Lower lobe of right lung (tissue), 2 donors: ENCODE results near the gene CCK. TPM values are rescaled to one million over a fixed set of nuclear protein-coding genes. Genes with fewer than 3 reads are reported as not detected.

Source experiments
- ATAC-seq, 2 donors: fragments of 200-7000 bp; cut with Tn5 transposase; one replicate each; pipeline ENCODE4 v1.9.1; 2020 to 2022; ENCODE audit warnings: mild to moderate bottlenecking in 2 of 2, moderate library complexity in 2 of 2
- DNase-seq: peaks from one replicate; pipeline ENCODE4 v3.0.0-alpha.2; 2020
- H3K27ac ChIP-seq: fragments of 200-600 bp; one replicate; pipeline ENCODE4 v1.8.0; 2022
- H3K27me3 ChIP-seq: fragments of 200-600 bp; one replicate; pipeline ENCODE4 v1.8.0; 2022; ENCODE audit warnings: low read depth
- H3K36me3 ChIP-seq: fragments of 200-600 bp; one replicate; pipeline ENCODE4 v1.8.0; 2022; ENCODE audit warnings: mild to moderate bottlenecking
- H3K4me1 ChIP-seq: fragments of 200-600 bp; one replicate; pipeline ENCODE4 v1.8.0; 2022
- H3K4me3 ChIP-seq: fragments of 200-600 bp; one replicate; pipeline ENCODE4 v1.8.0; 2022; ENCODE audit warnings: mild to moderate bottlenecking
- H3K9me3 ChIP-seq: fragments of 200-600 bp; one replicate; pipeline ENCODE4 v1.8.0; 2022
- CTCF ChIP-seq: fragments of 200-600 bp; IDR thresholded peaks from one replicate; pipeline ENCODE4 v1.8.0; 2022; ENCODE audit warnings: antibody characterized with exemption, mild to moderate bottlenecking
- intact Hi-C: fragments of 100-400 bp; cut with DNase I; formaldehyde crosslinking; loops from one replicate; pipeline ENCODE4 v1.11.0; 2022
- total RNA-seq: library from RNA; stranded (reverse); fragmentation: NEBNext Ultra II Directional; extraction: Animal tissue kit (Norgen Biotek cat#: 25700); gene quantifications from one replicate; pipeline ENCODE4 v1.2.1, GENCODE V29; 2021
- donor health status: DM: no; HTN: yes; CAD: no; lungs with severe emphysema.

Gene CCK
- total RNA-seq, 1 donor from 2014 or later = not detected

- Histone ChIP-seq H3K27me3 (no peaks in the 10 kb centered on the region), H3K27ac (no peak overlapping the region), H3K36me3 (peaks cover 74% of the 10 kb centered on the region), H3K4me1 (peaks cover 17% of the 10 kb centered on the region), H3K4me3 (no peak overlapping the region), H3K9me3 (no peaks in the 10 kb centered on the region)
- ATAC-seq (no peak), DNase-seq (no peak)
- TF ChIP-seq CTCF = no peak
- intact Hi-C loops = no loop called here
Observed at GRCh38 chr3:42216302-42216701, 49.7 kb downstream of the CCK start.

GRCh38 chr3:42214565-42215283 is 51.3 kb downstream of the CCK start:
- no peak for DNase-seq
- no peak for TF ChIP-seq CTCF
- Histone ChIP-seq H3K27me3 (no peaks in the 10 kb centered on the region), H3K36me3 (peaks cover 73% of the 10 kb centered on the region), H3K4me3 (no peak overlapping the region), H3K9me3 (no peaks in the 10 kb centered on the region), H3K4me1 (peaks cover 17% of the 10 kb centered on the region), H3K27ac (no peak overlapping the region)
- no peak for ATAC-seq
- intact Hi-C loops = no loop called here

- no peak for TF ChIP-seq CTCF
- H3K27me3 ChIP-seq = no peaks in the 10 kb centered on the region
- intact Hi-C loops = no loop called here
- H3K27ac ChIP-seq = no peak overlapping the region
- peak; percentile 54 for DNase-seq
- peak; percentile 65 to 70 for ATAC-seq
- peaks cover 17% of the 10 kb centered on the region for H3K4me1 ChIP-seq
- H3K9me3 ChIP-seq = no peaks in the 10 kb centered on the region
- H3K4me3 ChIP-seq = no peak overlapping the region
- peaks cover 73% of the 10 kb centered on the region for H3K36me3 ChIP-seq
Observed at GRCh38 chr3:42214064-42214463, 51.9 kb downstream of the CCK start.

- intact Hi-C loops = no loop called here
- Histone ChIP-seq H3K4me3 (no peak overlapping the region), H3K27ac (no peak overlapping the region), H3K27me3 (no peaks in the 10 kb centered on the region), H3K4me1 (peaks cover 17% of the 10 kb centered on the region), H3K9me3 (no peaks in the 10 kb centered on the region), H3K36me3 (peaks cover 73% of the 10 kb centered on the region)
- DNase-seq = no peak
- TF ChIP-seq CTCF = no peak
- peak; percentile 32 to 42 for ATAC-seq
Observed at GRCh38 chr3:42213417-42213816, 52.6 kb downstream of the CCK start.

GRCh38 chr3:42210726-42211125 is 55.3 kb downstream of the CCK start:
- ATAC-seq = peak; percentile 12 to 27
- no peak for TF ChIP-seq CTCF
- H3K27ac ChIP-seq = no peak overlapping the region
- no peaks in the 10 kb centered on the region for H3K9me3 ChIP-seq
- no peak overlapping the region for H3K4me3 ChIP-seq
- intact Hi-C loops = no loop called here
- DNase-seq = no peak
- peaks cover 78% of the 10 kb centered on the region for H3K36me3 ChIP-seq
- H3K4me1 ChIP-seq = peaks cover 17% of the 10 kb centered on the region
- H3K27me3 ChIP-seq = no peaks in the 10 kb centered on the region
